NCI-H2029 treated with DMSO at 0.1 percent for 48 hours (cell line): Measurements from ENCODE around the gene ZMAT5.
"Not testable (repeated sequence)": the region's sequence is repeated elsewhere in the genome, so short reads cannot be mapped to it uniquely, and the experiment has no call there.

Source experiments
- DNase-seq: peaks from one replicate; lab custom pipeline; 2025; lab: John Stamatoyannopoulos, UW

Gene ZMAT5

DNA sequence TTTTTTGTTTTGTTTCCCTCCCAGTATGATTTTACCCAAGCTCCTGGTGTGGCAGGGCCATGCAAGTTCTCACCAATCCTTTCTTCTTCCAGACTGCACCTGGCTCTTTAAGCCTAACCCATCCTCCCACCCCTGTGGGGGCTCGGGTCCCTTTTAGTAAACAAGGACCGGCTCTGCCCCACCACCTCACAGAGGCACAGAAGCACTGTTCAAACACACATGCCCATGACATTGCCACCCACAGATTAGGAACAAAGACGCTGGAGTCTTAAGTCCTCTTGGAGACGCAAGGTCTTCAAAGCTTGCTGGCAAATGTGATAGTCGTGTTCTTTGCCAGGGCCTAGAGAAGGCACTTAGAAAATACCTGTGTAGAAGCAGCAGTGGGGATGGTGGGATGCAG is 19.2 kb upstream of the ZMAT5 start:
- no peak for DNase-seq

DNA sequence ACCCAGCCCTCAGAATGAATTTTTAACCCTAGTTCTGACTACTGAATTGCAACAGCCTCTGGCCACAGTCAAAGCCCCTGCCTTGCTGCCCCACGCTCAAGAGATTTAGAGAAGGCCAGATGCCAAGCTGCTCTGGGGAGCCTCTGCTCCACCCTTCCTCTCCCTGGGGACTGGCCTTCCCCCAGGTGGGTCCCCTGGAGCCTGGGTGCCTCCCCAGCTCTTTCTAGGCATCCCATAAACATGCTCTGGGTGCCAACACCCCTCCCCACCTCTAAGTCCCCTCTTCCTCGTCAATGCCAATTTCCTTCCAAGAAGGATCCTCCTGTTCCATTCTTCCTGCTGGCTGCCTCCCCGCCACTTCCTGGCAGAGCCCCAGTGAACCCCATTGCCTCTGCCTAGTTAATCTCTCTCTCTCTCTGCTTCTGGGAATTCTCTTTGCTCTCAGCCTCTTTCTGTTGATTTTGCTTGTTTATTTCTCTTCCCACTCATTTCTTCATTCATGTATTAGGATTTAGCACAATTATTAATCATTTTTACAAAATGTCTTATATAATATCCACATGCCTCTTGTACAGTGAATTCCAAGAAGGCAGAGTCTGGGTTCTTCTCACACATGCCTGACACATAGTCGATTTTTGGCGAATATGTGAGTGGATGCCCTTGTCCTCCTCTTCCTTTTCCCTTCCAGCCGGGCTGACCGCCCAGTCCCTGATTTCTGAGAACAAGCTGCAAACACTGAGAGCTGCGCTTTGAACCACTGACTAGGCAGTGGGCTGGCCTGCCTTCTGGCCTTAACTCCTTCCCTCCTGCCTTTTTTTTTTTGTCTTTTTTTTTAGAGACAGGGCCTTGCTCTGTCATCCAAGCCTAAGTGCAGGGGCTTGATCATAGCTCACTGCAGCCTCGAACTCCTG is 17.9 kb upstream of the ZMAT5 start:
- DNase-seq, result no peak

DNA sequence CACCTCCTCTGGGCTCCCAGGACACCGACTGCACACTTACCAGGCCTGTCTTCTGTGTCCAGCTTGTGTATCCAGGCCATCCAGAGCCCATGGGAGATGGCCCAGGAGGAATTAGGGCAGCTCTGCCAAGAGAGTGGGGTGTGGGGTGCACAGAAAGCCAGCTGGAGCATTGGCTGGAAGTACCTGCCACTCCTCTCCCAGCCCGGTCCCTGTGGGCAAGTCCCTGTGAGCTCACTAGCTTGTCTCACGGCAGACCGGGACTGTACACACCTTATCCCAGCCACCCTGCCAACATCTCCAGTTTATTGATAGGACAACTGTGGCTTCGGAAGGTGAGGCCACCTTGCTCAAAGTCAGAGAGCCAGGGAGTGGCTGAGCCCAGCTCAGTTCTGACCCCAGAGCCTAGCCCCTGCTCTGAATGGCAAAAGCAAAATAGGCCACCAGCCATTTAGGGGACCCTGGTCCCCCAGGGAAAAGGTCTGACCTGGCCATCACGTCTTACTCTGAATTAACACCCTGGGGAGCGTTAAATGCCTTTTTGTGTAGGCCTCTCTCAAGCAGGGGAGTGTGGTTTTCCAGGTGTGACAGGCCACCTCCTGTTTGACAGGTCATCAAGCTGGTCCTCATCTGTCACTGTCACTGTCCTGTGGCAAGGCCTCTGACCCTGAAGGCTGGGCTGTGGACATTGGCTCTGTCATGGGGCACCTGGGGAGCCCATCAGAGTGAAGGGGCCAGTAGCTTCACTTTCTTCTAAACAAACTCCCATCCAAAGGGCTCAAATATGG is 15.4 kb upstream of the ZMAT5 start:
- no peak for DNase-seq

DNA sequence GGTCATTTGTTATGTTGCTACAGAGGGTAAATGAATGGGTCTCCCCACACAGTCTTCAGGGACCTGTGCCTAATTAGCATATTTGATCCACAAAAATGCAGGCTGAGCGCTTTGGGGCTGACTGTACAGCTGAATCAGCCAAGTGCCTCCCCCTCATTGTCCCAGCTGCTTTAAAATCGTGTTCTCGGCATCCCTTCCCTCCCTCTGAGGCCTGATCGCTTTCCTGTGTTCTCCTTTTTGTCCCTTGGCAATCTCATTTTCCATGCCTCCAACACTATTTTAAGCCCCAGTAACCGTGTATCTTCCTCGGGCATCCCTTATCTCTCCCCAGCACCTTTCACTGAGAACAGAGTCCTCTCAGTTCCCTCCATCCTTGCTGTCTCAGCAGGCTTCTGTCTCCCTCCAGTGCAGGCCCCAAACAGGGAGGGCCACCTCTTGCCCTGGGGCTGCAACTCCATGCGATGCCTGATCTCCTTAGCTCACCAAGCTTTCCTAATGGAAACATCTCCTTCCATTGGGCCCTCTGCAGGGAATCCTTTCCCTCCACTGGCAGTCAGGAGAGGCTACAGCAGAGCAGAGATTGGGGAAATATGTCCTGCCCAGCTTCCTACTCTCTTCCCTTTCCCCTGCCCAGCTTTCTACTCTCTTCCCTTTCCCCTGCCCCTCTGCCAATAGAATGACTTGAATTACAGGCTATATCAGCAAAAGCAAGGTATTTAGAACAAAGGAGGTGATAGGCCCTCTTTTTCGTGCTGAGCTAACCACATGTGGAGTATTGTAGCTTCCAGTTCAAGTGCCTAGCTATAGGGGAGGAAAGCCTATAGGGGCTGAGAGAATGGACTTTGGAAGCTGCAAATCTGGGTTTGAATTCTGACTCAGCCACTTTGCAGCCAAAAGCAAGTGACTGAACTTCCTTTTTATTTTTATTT is 14.2 kb upstream of the ZMAT5 start:
- DNase-seq, result no peak

GRCh38 chr22:29780220-29780619 is 13.4 kb upstream of the ZMAT5 start:
- DNase-seq, result no peak

DNA sequence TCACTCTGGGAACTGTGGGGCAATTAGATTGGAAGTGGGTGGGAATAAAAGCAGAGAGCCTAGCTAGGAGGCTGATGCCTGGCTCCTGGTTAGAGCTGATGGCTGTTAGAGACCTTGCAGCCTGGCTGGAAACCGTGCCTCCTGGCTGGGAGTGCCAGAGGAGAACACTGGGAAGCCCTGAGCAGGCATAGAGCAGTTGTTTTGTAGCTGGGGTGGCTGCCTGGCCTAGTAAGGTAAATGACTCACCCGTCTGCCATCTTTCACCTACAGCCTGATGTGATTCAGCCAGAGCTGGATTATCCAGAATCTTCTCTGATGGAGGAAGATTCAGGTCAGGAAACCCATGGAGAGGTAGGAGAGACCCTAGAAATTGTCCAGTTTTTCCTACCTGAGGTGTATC is 6.4 kb upstream of the ZMAT5 start:
- no peak for DNase-seq

- no peak for DNase-seq
Measured at GRCh38 chr22:29772170-29772641, 5.4 kb upstream of the ZMAT5 start.

- DNase-seq, result no peak
Measured at GRCh38 chr22:29769723-29770321, 3.0 kb upstream of the ZMAT5 start.

- no peak for DNase-seq
Measured at GRCh38 chr22:29768052-29768693, 1.4 kb upstream of the ZMAT5 start.

DNA sequence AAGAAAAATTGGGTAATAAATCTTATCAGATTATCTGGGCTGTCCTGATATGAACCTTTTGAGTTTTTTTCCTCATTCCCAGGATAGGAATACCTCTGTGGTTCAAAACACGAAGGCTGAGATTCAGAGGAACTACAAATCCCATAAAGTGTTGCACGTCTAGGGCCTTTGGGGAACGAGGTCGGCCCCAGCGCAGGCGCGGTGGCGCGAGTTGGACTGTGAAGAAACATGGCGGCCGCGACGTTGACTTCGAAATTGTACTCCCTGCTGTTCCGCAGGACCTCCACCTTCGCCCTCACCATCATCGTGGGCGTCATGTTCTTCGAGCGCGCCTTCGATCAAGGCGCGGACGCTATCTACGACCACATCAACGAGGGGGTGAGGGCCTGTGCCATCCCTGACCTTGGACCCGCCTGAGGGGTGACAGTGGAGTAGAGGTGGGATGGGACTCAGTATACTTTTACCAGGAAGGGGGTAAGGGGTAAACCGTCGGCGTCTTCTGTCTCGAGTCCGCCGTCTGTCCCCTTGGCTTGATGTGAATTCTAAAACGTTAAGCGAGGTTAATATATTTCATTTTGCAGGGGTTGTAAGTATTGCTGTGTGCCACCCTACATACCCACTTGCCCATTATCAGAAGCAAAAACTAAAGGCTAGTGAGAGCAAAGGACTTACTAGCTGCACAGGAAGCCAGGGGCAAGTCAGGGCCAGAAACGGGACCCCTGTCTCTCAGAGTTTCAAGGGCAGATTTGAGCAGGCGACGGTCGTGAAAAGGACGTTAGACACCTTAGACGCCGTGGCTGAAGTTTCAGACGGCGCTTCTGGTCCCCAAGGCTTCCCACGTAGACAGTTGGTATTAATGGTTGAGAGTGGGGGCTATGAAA is 604 bp upstream of the ZMAT5 start, which contains the start of gene UQCR10:
Gene UQCR10 (plus strand): TSS at position 199 of the 881 bp plus-strand sequence. CDS start 30 bp downstream, at position 229.
- DNase-seq, result peak; percentile 89

DNA sequence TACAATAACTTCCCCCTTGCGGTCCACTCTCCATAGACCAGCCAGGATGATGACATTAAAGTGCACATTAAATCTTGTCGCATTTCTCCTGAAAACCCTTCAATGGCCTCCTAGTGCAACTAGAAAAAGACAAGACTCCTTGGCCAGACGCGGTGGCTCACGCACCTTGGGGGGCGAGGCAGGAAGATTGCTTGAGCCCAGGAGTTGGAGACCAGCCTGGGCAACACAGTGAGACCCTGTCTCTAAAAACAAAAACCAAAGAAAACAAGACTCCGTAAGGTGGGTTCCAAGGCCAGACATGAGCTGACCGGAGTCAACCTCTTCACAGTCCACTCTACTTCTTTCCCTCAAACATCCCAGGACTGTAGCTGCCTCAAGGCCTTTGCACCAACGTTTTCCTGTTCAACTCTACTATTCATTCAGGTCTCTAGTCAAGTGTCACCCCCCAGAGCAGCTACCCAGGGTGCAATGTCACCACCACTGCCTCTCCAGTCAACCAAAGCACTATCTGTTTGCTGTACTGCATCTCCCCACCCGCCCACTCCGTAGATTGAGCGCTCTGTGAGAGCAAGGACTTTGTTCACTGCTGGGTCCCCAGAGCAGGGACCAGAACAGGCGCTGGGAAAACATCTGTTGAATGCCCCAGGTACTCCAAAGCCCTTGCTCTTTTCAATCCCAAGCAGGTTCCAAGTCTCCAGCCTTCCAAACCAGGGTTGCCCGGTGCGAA is 739 bp downstream of the ZMAT5 start:
- DNase-seq, result no peak

DNA sequence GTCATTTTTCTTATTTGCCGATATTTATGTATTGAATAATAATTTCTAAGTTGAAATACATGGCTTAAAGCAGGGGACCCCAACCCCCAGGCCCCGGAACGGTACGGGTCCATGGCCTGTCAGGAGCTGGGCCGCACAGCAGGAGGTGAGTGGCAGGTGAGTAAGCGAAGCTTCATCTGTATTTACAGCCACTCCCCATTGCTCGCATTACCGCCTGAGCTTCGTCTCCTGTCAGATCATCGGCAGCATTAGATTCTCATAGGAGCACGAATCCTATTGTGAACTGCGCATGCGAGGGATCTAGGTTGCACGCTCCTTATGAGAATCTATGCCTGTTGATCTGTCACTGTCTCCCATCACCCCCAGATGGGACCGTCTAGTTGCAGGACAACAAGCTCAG is 4.5 kb downstream of the ZMAT5 start:
- DNase-seq, result no peak

DNA sequence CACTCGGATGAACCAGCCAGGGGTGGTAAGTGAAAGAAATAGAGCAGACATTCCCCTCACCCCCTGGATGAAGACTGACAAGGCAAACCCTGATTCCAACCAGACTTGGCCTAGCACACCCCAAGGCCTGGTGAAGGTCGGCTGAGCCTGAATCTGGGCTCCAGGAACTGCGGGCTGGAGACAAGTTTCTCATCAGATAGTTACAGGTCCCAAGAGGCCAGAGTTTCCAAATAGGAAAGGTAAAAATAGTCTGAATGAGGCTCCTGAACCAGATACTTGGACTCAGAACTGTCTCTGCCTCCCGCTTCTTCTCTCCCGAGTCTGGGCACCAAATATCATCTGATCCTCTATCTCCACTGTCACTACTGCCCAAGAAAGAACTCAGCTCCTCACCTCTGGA is 7.8 kb downstream of the ZMAT5 start:
- no peak for DNase-seq

GRCh38 chr22:29758068-29758622 is 8.7 kb downstream of the ZMAT5 start:
- no peak for DNase-seq

- DNase-seq, result no peak
Measured at GRCh38 chr22:29757096-29757495, 9.7 kb downstream of the ZMAT5 start.

DNA sequence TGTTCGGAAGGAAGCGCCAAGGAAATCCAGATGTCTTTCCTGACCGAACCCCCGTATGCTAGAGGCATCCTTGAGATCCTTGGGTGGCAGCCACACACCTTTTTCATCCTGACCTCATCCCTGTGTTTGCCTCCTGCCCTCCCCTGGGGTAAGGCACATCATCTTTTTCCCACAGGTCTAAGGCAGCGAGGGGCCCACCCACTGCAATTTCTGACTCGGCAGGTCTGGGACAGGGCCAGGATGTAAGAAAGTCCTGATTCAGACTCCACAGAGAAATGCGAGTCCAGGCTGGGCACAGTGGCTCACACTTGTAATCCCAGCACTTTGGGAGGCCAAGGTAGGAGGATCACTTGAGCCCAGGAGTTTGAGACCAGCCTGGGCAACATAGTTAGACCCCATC is 10.5 kb downstream of the ZMAT5 start:
- DNase-seq, result no peak

GRCh38 chr22:29755889-29756288 is 10.9 kb downstream of the ZMAT5 start:
- no peak for DNase-seq

GRCh38 chr22:29754658-29755395 is 12.0 kb downstream of the ZMAT5 start:
- DNase-seq, result not testable (repeated sequence)
